Uterus (tissue), 4 donors: ENCODE measurements around the gene HNRNPU. TPM values are rescaled to one million over a fixed set of nuclear protein-coding genes. Genes with fewer than 3 reads are reported as not detected.

Experiments used
- DNase-seq, 2 donors: peaks; one replicate each; pipeline ENCODE4 v3.0.0-alpha.2; 2019 to 2020
- H3K27ac ChIP-seq, 2 donors: fragments of 200-600 bp; sonication (generic); 1 replicate in 1 of 2; 2 replicates in 1 of 2; pipeline ENCODE4 v1.5.1; 2016 to 2018
- H3K27me3 ChIP-seq, 2 donors: fragments of 200-600 bp; sonication (generic); one replicate each; pipeline ENCODE4 v1.5.1; 2018 to 2019; ENCODE audit warnings: control low read depth in 1 of 2
- H3K36me3 ChIP-seq, 2 donors: fragments of 200-600 bp; sonication (generic); one replicate each; pipeline ENCODE4 v1.5.1; 2019; ENCODE audit warnings: control low read depth in 1 of 2
- H3K4me1 ChIP-seq, 2 donors: fragments of 200-600 bp; sonication (generic); one replicate each; pipeline ENCODE4 v1.5.1; 2018 to 2019; ENCODE audit warnings: control low read depth in 1 of 2
- H3K4me3 ChIP-seq, 2 donors: fragments of 200-600 bp; sonication (generic); 1 replicate in 1 of 2; 2 replicates in 1 of 2; pipeline ENCODE4 v1.5.1; 2018 to 2019; ENCODE audit warnings: mild to moderate bottlenecking in 1 of 2
- H3K9me3 ChIP-seq, 2 donors: fragments of 200-600 bp; sonication (generic); one replicate each; pipeline ENCODE4 v1.5.1; 2019; ENCODE audit warnings: control low read depth in 1 of 2
- CTCF ChIP-seq, 4 experiments: fragments of 200-600 bp in 2 of 4; fragments of 450-650 bp in 2 of 4; sonication (generic) in 2 of 4; IDR thresholded peaks; one replicate each; pipeline ENCODE4 v1.5.1; 2016 to 2019; ENCODE audit warnings: antibody characterized with exemption in 4 of 4, mild to moderate bottlenecking in 2 of 4, moderate library complexity in 1 of 4
- POLR2A ChIP-seq, 2 donors: fragments of 450-650 bp; IDR thresholded peaks; one replicate each; pipeline ENCODE4 v1.6.1; 2016; ENCODE audit warnings: antibody characterized with exemption in 2 of 2, mild to moderate bottlenecking in 1 of 2, moderate library complexity in 1 of 2
- intact Hi-C: fragments of 100-400 bp; cut with DNase I; formaldehyde crosslinking; loops from one replicate; pipeline ENCODE4 v1.15.1; 2023; ENCODE audit warnings: low total_unique reads
- total RNA-seq, 4 donors: library from RNA; depleted of rRNA in 3 of 4; stranded (reverse); fragments of >200 nt in 3 of 4; gene quantifications; one replicate each; pipeline versions ENCODE4 v1.1.0 to v1.2.4, GENCODE V29; 2014 to 2023
- donor health status: DM: yes; HTN: yes; CAD: no.

HNRNPU gene
- total RNA-seq, 4 donors from 2014 or later = 154 to 603 (median 269) TPM

DNA sequence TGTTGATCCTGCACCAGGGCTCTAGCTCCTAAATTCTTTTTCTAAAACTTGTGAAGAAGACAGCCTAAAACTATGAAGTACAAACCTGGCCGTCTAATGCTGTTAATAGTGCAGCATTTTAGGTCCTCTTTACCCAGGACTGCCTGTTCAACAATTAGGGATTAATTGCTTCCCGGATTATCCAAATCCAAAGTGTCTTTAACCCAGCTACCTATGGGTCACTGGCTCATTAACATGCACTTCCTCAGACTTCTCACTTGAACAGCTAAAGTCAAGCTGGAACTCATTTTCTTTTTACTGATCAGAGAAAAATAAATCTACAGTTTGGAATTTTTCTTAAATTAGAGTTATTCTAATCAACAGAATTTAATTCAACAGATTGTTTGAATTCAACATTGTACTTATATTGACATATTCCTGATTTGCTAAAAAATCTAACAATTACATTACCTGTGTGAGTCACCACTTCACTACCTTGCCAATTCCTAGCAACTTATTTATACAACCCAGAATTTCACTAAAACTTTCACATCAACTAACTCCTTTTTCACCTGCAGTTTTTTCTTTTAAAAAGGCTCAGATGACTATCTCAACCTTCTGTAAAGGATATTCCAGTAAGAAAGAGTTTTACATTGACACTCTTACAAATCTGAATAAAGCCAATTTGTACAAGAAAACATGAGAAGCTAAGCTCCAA, 3.3 kb downstream of the HNRNPU start:
- H3K27me3 ChIP-seq = no peaks in the 10 kb centered on the region
- no peaks in the 10 kb centered on the region for H3K36me3 ChIP-seq
- intact Hi-C loops = no loop called here
- H3K9me3 ChIP-seq = no peaks in the 10 kb centered on the region
- H3K27ac ChIP-seq = peak overlapping the region in 1 of 2 donors; percentile 99
- no peak for TF ChIP-seq CTCF (IDR thresholded peaks at IDR 0.05)
- TF ChIP-seq POLR2A (IDR thresholded peaks at IDR 0.05) = no peak
- H3K4me1 ChIP-seq = peaks cover 6 to 18% of the 10 kb centered on the region in 2 donors
- no peak for DNase-seq
- peak overlapping the region; percentile 93 to 94 for H3K4me3 ChIP-seq

GRCh38 chr1:244860078-244860477, 4.3 kb downstream of the HNRNPU start:
- H3K4me3 ChIP-seq = no peak overlapping the region
- TF ChIP-seq POLR2A (IDR thresholded peaks at IDR 0.05) (no peak), CTCF (IDR thresholded peaks at IDR 0.05) (no peak)
- intact Hi-C loops = no loop called here

DNA sequence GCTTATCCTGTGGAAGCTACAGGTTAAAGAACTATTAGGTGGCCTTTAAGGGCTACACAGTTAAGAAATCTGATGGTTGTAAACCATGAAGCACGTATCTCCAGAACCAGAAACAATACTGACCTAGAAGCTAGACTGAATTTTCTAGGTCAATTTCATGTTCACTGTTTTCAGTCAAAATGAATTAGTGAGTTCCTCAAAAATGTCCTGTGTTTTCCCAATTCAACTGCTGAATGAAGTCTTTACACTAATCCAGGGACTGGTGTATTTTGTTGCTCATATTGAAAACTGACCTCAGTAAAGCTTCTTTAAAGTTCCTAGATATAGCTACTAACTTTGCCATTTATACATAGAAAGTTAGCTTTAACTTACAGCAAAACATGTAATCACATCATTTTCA, 6.0 kb downstream of the HNRNPU start:
- Histone ChIP-seq H3K4me3 (no peak overlapping the region), H3K27ac (no peak overlapping the region), H3K36me3 (no peaks in the 10 kb centered on the region), H3K9me3 (no peaks in the 10 kb centered on the region), H3K27me3 (no peaks in the 10 kb centered on the region), H3K4me1 (peaks cover 6 to 18% of the 10 kb centered on the region in 2 donors)
- TF ChIP-seq POLR2A (IDR thresholded peaks at IDR 0.05) (no peak), CTCF (IDR thresholded peaks at IDR 0.05) (no peak)
- intact Hi-C loops = no loop called here
- no peak for DNase-seq

More at GRCh38 chr1:244860078-244860477, 4.3 kb downstream of the HNRNPU start:
- H3K4me1 ChIP-seq = peaks cover 6 to 18% of the 10 kb centered on the region in 2 donors
- no peaks in the 10 kb centered on the region for H3K9me3 ChIP-seq
- H3K36me3 ChIP-seq = no peaks in the 10 kb centered on the region
- no peaks in the 10 kb centered on the region for H3K27me3 ChIP-seq
- DNase-seq = no peak
- H3K27ac ChIP-seq = peak overlapping the region in 1 of 2 donors; percentile 99

DNA sequence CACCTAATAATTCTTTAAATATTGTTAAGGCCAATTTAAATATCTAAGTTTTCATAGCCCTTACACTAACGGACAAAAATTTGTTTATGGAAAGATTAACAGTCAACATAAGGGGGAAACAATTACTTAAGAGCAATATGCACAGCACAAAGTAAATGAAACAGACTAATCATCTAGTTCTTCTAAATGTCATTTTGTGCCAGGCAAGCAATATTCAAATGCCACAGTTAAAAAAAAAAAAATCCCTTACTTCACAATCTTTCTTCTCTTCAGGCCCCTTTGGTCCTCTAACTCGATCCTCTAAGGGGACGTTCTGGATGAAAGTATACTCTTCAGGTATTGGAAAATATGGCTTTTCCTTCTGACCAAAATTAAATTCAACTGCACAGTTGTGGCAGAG, 6.6 kb downstream of the HNRNPU start:
- peaks cover 6 to 18% of the 10 kb centered on the region in 2 donors for H3K4me1 ChIP-seq
- H3K27me3 ChIP-seq = no peaks in the 10 kb centered on the region
- H3K27ac ChIP-seq = no peak overlapping the region
- H3K9me3 ChIP-seq = no peaks in the 10 kb centered on the region
- no peak overlapping the region for H3K4me3 ChIP-seq
- no peaks in the 10 kb centered on the region for H3K36me3 ChIP-seq
- intact Hi-C loops = no loop called here
- DNase-seq = no peak
- TF ChIP-seq POLR2A (IDR thresholded peaks at IDR 0.05) = no peak
- TF ChIP-seq CTCF (IDR thresholded peaks at IDR 0.05) = no peak

DNA sequence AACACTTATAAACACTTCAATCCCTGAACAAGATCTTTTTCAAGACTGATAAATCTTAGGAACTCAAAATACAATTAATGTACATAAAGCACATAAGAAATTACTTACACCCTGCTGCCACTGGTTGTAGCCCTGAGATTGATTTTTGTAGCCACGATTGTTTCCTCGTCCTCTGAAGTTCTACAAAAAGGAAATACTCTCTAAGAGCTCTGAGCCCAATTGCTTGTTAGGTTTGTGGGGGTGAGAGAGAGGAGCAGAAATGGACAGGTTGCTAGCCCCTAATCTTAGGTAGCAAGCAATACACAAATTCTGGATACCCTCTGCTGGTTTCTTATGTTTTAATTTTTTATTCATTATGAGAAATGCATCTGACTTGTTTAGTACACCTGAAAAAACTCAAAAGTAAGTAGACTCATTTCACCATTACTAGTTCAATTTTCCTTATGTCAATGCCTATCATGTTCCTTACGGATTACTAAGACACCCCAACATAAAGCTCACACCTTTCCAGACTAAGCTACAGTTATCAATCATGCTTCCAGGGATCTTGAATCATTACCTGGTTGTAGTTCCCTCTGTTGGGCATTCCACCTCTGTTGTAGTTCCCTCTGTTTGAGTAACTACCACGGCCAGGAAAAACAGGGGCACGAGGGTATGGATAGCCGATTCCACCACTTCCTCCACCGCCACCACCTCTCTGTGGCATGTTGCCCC, 9.3 kb downstream of the HNRNPU start:
- no peak for DNase-seq
- intact Hi-C loops = no loop called here
- TF ChIP-seq CTCF (IDR thresholded peaks at IDR 0.05) = no peak
- no peak for TF ChIP-seq POLR2A (IDR thresholded peaks at IDR 0.05)
- no peaks in the 10 kb centered on the region for H3K27me3 ChIP-seq
- no peaks in the 10 kb centered on the region for H3K9me3 ChIP-seq
- no peak overlapping the region for H3K27ac ChIP-seq
- peaks cover 4 to 14% of the 10 kb centered on the region in 2 donors for H3K4me1 ChIP-seq
- no peaks in the 10 kb centered on the region for H3K36me3 ChIP-seq
- H3K4me3 ChIP-seq = no peak overlapping the region
